Measurements from ENCODE around the gene CDK2AP2. TPM values are rescaled to one million over a fixed set of nuclear protein-coding genes. Genes with fewer than 3 reads are reported as not detected.

CDK2AP2 gene
- total RNA-seq, 1 donor, result 22.1 TPM

DNA sequence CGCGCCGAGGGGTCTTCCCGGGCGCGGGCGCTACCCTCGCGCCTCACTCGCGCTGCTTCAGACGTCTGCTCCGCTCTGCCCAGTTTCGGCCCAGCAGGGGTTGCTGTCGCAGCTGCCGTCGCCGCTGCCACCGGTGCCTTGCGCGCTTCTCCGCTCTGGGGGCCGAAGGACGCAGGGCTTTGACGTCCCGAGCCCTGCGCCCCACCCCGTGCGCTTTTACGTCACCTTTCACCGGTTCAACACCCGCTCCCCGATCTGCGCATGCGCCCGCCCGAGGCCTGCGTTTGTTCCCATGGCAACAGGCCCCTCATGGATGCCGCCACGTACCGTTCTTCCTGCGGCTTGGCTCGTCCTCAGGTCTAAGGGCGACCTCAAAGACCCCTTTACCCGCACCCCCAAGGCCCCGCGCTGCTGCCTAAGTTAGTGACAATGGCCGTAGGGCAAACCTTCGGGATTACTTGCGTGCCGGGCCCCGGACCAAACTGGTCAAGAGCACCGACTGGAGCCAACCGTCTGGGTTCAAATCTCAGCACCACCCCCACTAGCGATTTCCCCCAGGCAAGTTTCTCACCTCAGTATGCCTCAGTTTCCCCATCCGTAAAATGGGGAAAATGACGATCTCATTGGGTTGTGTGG, 642 bp upstream of the CDK2AP2 start:
- peak; percentile 95 for DNase-seq (ENCODE audit: low read depth)
- H3K4me3 ChIP-seq (ENCODE audit: low read depth, low read length), result peak overlapping the region; percentile 87
- TF ChIP-seq, protein P1, sequence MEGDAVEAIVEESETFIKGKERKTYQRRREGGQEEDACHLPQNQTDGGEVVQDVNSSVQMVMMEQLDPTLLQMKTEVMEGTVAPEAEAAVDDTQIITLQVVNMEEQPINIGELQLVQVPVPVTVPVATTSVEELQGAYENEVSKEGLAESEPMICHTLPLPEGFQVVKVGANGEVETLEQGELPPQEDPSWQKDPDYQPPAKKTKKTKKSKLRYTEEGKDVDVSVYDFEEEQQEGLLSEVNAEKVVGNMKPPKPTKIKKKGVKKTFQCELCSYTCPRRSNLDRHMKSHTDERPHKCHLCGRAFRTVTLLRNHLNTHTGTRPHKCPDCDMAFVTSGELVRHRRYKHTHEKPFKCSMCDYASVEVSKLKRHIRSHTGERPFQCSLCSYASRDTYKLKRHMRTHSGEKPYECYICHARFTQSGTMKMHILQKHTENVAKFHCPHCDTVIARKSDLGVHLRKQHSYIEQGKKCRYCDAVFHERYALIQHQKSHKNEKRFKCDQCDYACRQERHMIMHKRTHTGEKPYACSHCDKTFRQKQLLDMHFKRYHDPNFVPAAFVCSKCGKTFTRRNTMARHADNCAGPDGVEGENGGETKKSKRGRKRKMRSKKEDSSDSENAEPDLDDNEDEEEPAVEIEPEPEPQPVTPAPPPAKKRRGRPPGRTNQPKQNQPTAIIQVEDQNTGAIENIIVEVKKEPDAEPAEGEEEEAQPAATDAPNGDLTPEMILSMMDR (IDR thresholded peaks at IDR 0.05; ENCODE audit: insufficient read depth, low read length), result no peak

DNA sequence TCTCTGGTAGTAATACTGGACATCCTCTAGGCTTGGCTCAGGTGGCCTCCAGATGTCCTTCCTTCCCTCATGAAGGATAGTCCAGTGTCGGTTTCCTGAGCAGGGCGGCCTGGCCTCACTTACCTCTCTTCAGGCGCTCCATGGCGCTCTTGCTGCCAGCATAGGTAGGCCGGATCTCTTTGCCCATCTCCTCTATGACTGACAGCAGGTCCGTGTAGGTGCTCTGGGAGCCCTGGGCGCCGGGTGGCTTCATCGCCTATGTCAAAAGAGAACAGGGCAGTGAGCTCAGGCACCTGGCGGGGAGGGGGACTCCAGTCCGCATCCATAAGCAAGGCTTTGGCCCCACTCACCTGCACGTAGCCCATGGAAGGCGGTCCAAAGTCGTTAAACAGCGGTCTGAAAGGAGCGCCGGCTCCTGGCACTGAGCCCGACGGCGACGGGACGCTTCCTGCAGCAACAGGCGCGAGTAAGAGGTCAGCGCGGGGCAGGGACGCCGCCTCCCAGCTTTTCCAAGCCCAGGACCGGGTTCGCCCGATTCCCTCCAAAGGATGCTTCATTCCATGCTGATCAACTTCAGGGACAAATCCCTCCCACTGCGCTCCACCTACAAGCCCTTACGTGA, 609 bp downstream of the CDK2AP2 start:
- DNase-seq (ENCODE audit: low read depth), result no peak
- TF ChIP-seq, protein P1 (IDR thresholded peaks at IDR 0.05; ENCODE audit: insufficient read depth, low read length), result no peak
- H3K4me3 ChIP-seq (ENCODE audit: low read depth, low read length), result peak overlapping the region; percentile 77

DNA sequence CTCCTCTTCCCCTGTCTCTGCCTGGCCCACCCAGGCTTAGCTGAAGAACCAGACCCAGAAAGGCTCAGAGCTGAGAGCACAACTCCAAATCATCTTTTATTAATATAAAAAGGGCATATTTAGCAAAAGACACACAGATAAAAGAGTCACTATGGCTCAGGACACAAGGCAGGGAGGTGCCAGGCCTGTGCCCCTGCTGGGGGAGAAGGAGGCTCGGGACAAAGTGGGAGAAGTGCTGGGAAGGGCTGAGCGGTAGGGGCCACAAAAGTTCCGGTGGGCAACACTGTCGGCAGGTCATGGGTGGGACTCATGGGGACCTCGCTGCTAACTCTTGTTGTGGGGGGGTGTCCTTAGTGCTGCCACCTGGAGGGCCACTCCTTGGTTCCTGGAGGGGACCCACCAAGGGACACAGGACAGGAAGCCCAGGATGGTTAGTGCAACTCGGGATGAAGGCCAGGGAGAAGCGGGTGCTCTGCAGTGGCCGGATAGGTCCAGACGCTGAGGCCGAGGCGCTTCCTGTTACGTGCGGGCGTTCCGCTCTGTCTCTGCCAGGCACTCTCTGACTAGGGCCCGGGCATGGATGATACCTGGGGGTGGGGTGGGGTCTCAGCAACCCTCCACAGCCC, 1.4 kb downstream of the CDK2AP2 start:
- DNase-seq (ENCODE audit: low read depth), result no peak
- TF ChIP-seq, protein P1 (IDR thresholded peaks at IDR 0.05; ENCODE audit: insufficient read depth, low read length), result no peak
- no peak overlapping the region for H3K4me3 ChIP-seq (ENCODE audit: low read depth, low read length)

DNA sequence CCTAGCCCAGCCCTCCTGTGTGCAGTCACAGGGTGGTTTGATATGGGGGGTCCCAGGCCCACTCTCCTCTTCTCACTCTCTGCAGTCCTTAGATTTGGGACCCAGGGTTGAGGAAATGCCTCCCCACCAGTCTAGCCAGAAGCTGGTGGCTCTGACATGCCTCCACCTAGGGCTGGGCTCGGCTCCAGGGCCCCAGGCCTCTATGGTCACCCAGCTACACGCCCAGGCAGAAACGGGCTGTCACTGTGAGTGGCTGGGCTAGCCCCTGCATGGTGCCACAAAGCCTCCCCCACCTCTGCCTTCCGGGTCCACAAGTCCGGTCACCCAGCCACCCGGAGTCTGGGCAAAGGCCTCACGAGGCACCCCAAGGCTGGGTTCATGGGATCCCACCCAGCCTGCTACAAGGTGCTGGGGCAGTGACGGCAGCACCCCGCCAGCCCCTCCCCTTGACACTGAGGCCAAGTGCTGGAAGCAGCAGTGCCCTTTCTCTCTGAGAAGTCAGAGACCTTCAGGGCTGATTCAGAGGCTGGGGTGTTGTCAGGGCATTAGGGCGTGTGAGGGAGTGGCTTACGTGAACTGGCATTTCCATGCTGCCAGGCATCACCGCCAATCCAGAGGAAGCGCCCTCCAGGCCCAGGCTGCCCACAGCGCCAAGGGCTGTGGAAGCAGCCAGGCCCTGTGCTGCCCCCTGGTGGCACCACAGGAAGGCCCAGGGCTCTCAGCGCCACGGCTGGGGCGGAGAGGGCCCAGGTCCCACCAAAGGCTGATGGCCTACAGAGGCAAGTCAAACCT, 2.2 kb downstream of the CDK2AP2 start:
- DNase-seq (ENCODE audit: low read depth), result peak; percentile 87
- TF ChIP-seq, protein P1 (IDR thresholded peaks at IDR 0.05; ENCODE audit: insufficient read depth, low read length), result peak; percentile 96

DNA sequence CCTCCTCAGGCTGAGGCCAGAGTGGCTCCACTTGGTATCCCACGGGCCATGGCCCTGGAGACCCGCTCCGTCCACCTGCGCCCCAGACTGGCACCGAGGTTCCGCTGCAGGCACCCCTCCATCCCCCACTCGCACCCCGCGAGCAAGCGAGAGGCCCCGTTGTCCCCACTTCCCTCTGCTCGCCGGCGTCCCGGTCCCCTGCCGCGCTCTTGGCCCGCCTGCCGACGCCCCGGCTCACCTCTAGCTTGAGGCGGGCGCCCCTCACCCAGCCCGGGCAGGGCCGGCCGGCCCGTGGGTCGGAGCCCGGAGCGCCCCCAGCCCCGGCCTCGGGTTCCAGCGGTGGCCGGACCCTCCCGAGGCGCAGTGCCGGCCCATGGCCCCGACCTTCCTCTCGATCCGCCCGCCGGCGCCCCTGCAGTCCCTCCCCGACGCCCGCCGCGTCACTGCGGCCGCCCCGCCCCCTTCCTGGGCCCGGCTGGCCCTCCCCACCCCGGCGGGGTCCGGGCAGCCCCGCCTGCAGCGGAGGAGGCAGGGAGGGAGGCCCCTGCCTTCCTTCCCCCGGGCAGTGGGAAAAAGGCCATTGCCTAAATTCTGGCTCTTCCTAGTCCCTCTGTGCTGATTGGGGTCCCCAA, 2.9 kb downstream of the CDK2AP2 start, which contains the start of gene PITPNM1:
TSS of gene PITPNM1 (minus strand) at position 414 of the 632 bp plus-strand sequence. CDS start 1,183 bp downstream, outside the sequence.
- DNase-seq (ENCODE audit: low read depth), result peak; percentile 25
- TF ChIP-seq, protein P1 (IDR thresholded peaks at IDR 0.05; ENCODE audit: insufficient read depth, low read length), result no peak

More for the DNA sequence above, 2.2 kb downstream of the CDK2AP2 start:
- peak overlapping the region; percentile 82 for H3K4me3 ChIP-seq (ENCODE audit: low read depth, low read length)

More for the DNA sequence above, 2.9 kb downstream of the CDK2AP2 start, which contains the start of gene PITPNM1:
- H3K4me3 ChIP-seq (ENCODE audit: low read depth, low read length), result peak within 1 kb of the TSS; percentile 82
